ENCODE data around the gene GRAMD1A.
"Not testable (repeated sequence)": the region's sequence is repeated elsewhere in the genome, so short reads cannot be mapped to it uniquely, and the experiment has no call there.

DNA sequence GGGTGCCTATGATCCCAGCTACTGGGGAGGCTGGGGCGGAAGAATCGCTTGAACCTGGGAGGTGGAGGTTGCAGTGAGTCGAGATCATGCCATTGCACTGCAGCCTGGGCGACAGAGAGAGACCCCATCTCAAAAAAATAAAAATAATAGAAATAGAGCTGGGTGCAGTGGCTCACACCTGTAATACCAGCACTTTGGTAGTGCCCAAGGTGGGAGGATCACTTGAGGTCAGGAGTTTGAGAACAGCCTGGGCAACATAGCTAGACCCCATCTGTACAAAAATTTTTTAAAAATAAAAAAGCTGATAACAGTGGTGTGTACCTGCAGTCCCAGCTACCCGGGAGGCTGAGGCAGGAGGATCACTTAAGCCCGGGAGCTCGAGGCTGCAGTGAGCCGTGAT is 7.3 kb downstream of the GRAMD1A start:
- not testable (repeated sequence) for TF ChIP-seq FOXP2 (optimal IDR thresholded peaks at IDR 0.05; ENCODE audit: control extremely low read depth, extremely low read length, insufficient read depth); EZH2 (IDR thresholded peaks at IDR 0.05); POLR2AphosphoS5 (IDR thresholded peaks at IDR 0.05; ENCODE audit: borderline replicate concordance, low read depth, low read length)
